ENCODE results near the gene AKNA. TPM values are rescaled to one million over a fixed set of nuclear protein-coding genes. Genes with fewer than 3 reads are reported as not detected.

The AKNA gene
- total RNA-seq, 4 donors from 2014 or later: 8.8 to 24.3 (median 19.0) TPM

DNA sequence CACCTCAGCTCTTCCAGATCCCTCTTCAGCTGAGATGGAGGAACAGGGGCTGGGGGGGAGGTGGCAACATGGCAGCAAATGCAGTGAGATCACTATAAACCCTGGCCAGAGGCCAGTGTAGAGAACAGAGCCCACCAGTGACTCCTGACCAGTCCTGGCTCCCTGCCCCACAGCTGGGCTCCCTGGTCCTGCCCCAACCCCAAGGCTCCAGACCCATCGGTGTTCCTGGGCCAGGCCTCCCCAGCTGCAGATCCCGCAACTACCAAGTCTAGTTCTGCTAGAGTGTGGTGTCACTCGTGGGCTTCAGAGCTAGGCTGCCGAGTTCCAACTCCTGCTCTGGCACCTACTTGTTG, 16.8 kb downstream of the AKNA start:
- Histone ChIP-seq H3K4me3 (no peak overlapping the region), H3K36me3 (peaks cover 0 to 67% of the 10 kb centered on the region in 2 donors), H3K4me1 (peaks cover 0 to 38% (median 4%) of the 10 kb centered on the region in 3 donors), H3K9me3 (no peaks in the 10 kb centered on the region), H3K27ac (peak overlapping the region in 1 of 4 donors; percentile 54), H3K27me3 (no peaks in the 10 kb centered on the region)
- TF ChIP-seq EP300 (IDR thresholded peaks at IDR 0.05) (no peak), POLR2AphosphoS5 (IDR thresholded peaks at IDR 0.05) (no peak), CTCF (IDR thresholded peaks at IDR 0.05) (no peak), POLR2A (IDR thresholded peaks at IDR 0.05) (no peak)
- ATAC-seq: no peak
- 42% methylated on average over 2 of the region's 4 CpGs; no CpG with 5 or more reads in 1 of the 2 donors for WGBS, 2 donors (ENCODE audit: low coverage in 1 of 2)

DNA sequence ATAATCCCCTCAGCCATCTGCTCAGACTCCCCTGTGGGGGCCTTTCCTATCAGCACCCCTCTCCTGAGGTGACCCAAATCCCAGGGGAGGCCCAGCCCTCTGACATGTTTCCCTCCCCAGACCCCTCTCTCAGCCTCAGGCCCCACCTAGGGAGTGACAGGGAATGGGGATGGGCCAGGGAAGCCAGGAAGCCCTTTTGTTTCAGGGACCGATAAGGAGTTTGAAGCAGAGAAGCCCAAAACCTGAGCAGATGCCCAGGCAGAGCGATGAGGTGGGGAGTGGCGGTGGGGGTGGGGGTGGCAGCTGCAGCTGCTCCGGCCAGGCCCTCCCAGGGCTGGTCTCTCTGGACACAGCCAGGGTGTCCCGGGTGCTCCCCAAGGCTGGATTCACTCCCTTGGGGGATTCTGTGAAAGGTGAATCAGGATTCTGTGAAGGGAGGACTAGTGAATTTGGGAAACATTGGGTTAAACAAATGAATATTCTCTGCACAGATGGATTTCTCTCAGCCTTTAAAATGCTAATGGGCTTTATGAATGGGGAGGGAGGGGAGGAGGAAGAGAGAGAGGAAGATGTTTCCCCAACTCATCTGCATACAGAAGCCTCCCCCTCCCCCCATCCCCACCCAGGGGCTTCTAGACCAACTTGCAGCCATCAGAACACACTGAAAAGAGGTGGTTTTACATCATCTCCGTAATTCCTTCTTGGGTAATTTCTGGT, 17.4 kb downstream of the AKNA start:
- H3K27me3 ChIP-seq: no peaks in the 10 kb centered on the region
- H3K9me3 ChIP-seq: no peaks in the 10 kb centered on the region
- peaks cover 0 to 70% of the 10 kb centered on the region in 2 donors for H3K36me3 ChIP-seq
- H3K4me1 ChIP-seq: peaks cover 0 to 38% (median 4%) of the 10 kb centered on the region in 3 donors
- no peak overlapping the region for H3K4me3 ChIP-seq
- peak overlapping the region in 1 of 4 donors; percentile 6 for H3K27ac ChIP-seq
- TF ChIP-seq CTCF (IDR thresholded peaks at IDR 0.05) (no peak), POLR2A (IDR thresholded peaks at IDR 0.05) (no peak)
- WGBS, 2 donors (ENCODE audit: low coverage in 1 of 2): 57% methylated on average over 1 of the region's 6 CpGs; no CpG with 5 or more reads in 1 of the 2 donors
- no peak for ATAC-seq

- no peak overlapping the region for H3K27ac ChIP-seq
Observed at GRCh38 chr9:114369216-114370130, 18.3 kb downstream of the AKNA start.

DNA sequence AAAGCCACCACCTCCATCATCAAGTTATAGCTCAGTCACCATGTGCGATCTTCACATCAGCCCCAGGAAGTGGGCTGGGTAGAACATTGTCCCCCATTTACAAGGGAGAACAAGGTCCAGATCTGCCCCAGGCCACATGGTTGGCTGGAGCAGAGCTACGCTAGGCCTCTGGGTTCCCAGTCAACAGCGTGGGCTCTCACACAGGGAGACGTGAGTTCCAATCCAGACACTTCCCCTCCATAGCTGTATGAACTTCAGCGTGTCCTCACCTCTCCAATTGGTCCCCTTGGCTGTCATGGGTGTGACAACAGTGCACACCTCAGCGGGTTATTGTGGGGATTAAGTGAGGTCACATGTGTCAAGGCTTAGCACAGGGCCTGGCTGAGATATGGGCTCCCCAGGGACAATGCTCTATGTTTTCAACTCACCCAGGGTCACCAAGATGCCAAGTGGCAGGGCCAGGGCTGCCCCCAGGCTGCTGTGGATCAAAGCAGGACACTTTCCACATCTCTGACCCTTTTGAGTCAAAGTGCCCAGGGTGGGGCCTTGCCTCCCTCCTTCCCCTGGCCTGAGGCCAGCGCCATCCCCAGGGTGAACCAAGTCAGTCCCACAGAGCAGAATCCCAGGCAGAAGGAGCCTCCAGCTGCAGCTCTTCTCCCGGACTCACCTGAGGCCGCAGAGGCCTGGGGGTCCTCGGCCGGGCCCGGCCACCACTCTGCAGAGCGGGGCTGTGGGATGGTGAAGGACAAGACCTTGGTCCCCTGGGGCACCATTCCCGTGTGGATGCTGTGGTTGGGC, 19.8 kb downstream of the AKNA start:
- ATAC-seq: no peak
- Histone ChIP-seq H3K27ac (peak overlapping the region in 2 of 4 donors; percentile 2 to 4), H3K36me3 (peaks cover 0 to 77% of the 10 kb centered on the region in 2 donors), H3K4me3 (no peak overlapping the region), H3K4me1 (peaks cover 0 to 35% (median 4%) of the 10 kb centered on the region in 3 donors), H3K27me3 (no peaks in the 10 kb centered on the region), H3K9me3 (no peaks in the 10 kb centered on the region)
- TF ChIP-seq POLR2A (IDR thresholded peaks at IDR 0.05) (no peak), POLR2AphosphoS5 (IDR thresholded peaks at IDR 0.05) (no peak), CTCF (IDR thresholded peaks at IDR 0.05) (no peak), EP300 (IDR thresholded peaks at IDR 0.05) (no peak)
- no CpG with 5 or more reads among the region's 14 CpGs for WGBS, 2 donors (ENCODE audit: low coverage in 1 of 2)

More at GRCh38 chr9:114369216-114370130, 18.3 kb downstream of the AKNA start:
- H3K27me3 ChIP-seq: no peaks in the 10 kb centered on the region
- peaks cover 0 to 38% (median 4%) of the 10 kb centered on the region in 3 donors for H3K4me1 ChIP-seq
- no peaks in the 10 kb centered on the region for H3K9me3 ChIP-seq
- peaks cover 0 to 74% of the 10 kb centered on the region in 2 donors for H3K36me3 ChIP-seq
- H3K4me3 ChIP-seq: no peak overlapping the region
- 88 to 95% methylated on average over 7 to 8 of the region's 9 CpGs for whole genome bisulfite sequencing, 2 donors (ENCODE audit: low coverage in 1 of 2)
- TF ChIP-seq CTCF (IDR thresholded peaks at IDR 0.05): no peak
- ATAC-seq: no peak
